Measurements from ENCODE around the gene EFNA4.

The EFNA4 gene

DNA sequence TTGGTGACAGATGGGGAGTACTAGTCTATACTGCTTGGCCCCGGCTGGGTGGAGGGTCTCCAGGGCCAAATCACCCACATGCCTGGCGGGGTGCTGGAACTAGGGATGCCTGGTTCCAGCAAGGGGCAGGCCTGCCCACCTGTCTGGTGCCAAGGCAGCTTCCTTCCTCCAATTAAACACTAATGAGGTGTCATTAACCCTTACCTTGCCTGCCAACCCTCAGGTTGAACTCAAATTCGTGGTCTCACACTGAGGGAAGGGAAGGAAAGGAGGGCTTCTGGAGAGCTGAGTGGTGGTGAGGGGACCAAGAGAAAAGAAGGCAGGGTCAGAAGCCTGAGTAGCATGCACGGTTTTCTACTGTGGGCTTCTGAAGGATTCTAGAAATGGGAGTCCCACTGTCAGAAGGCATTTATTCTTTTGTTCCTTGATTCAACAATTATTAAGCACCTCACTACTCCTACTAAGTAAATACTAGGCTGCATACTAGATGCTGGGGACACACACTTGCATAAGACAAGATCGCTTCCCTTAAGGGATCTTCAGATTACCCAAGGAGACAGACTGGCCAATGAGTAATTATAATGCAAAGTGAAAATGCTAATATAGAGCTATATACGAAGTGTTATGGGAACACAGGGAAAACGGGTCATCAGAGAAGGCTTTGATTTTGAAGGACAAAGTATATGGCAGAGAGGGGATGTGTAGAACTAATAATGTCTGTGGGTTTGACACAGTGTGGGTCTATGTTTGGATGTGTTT is 9.2 kb downstream of the EFNA4 start:
- no peak overlapping the region for H2AFZ ChIP-seq (ENCODE audit: low read depth, low read length)

DNA sequence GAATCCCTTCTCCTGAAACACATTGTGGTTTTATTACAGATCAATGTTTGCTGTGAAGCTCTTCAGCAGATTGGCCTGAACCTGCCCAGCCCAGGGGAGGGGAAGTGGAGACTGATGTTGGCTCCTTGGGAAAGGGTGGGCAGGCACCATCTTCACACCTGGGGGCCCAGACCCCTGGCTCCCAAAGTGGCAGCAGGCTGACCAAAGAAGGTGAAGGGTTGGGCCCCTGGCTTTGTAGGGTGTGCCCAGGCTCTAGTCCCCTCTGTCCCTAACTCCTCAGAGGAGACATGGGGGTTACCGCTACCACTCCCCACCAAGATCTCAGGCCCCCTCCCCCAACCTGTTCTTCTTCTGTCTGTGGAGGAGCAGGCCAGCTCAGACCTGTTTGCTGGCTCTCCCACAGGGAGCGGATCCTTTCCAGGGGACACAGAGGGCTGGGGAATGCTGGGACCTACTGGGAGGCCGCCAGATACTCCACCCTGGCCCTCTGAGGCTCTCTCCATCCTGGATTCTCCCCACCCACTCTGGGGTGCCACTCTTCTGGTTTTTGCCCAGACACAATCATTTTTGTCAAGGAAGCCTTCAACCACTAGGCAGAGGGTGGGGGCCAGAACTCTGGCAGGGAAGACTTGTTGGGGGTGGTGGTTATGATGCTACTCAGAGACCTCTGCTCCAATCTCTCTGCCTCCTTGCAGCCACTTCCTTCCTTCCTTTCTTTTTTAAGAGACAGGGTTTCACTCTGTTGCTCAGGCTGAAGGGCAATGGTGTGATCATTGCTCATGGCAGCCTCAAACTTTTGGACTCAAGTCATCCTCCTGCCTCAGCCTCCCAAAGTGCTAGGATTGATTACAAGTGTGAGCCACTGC is 10.1 kb downstream of the EFNA4 start:
- no peak overlapping the region for H2BK120ac ChIP-seq (ENCODE audit: low read depth, low read length)
- H4K8ac ChIP-seq (ENCODE audit: low read length): no peak overlapping the region
- peaks cover 2% of the 10 kb centered on the region for H3K79me1 ChIP-seq (replicated peaks; ENCODE audit: low read length, poor library complexity, severe bottlenecking)
- H3K4me2 ChIP-seq (ENCODE audit: low read length, poor library complexity, severe bottlenecking): no peak overlapping the region
- no peak overlapping the region for H2BK15ac ChIP-seq (ENCODE audit: low read depth, poor library complexity, severe bottlenecking)
- H3K27me3 ChIP-seq (ENCODE audit: control insufficient read depth in 1 of 2, insufficient read depth in 1 of 2, low read length in 2 of 2): peaks cover 20 to 58% of the 10 kb centered on the region in 2 experiments
- H3K27ac ChIP-seq (ENCODE audit: low read length, poor library complexity, severe bottlenecking): no peak overlapping the region
- no peak overlapping the region for H4K91ac ChIP-seq (ENCODE audit: low read length)
- H3K9me3 ChIP-seq (ENCODE audit: control insufficient read depth, low read length): no peaks in the 10 kb centered on the region
- H2BK12ac ChIP-seq (ENCODE audit: low read length in 2 of 2): no peak overlapping the region
- peaks cover 2 to 15% of the 10 kb centered on the region in 2 experiments for H3K36me3 ChIP-seq (ENCODE audit: control insufficient read depth in 1 of 2, insufficient read depth in 2 of 2, low read depth in 1 of 2, low read length in 2 of 2)
- no peak overlapping the region for H3K9ac ChIP-seq (ENCODE audit: low read length)
- no peak overlapping the region for H3K4ac ChIP-seq (ENCODE audit: low read depth in 1 of 2, low read length in 2 of 2)
- DNase-seq: no peak
- H2AFZ ChIP-seq (ENCODE audit: low read depth, low read length): no peak overlapping the region
- no peak overlapping the region for H3K4me3 ChIP-seq (ENCODE audit: insufficient read depth in 1 of 2, low read depth in 1 of 2, low read length in 2 of 2)
- H3K18ac ChIP-seq (ENCODE audit: low read depth in 1 of 2, low read length in 2 of 2): no peak overlapping the region
- H3K4me1 ChIP-seq (ENCODE audit: control insufficient read depth, insufficient read depth, low read depth, low read length): peaks cover 20% of the 10 kb centered on the region
- H3K14ac ChIP-seq (ENCODE audit: low read length in 2 of 2): no peak overlapping the region
- no peak overlapping the region for H3K23ac ChIP-seq (ENCODE audit: low read length in 2 of 2)
- H2AK5ac ChIP-seq (ENCODE audit: low read length, severe bottlenecking): no peak overlapping the region
- WGBS: 94% methylated on average over 2 of the region's 3 CpGs
- H2BK5ac ChIP-seq (ENCODE audit: low read depth, low read length, poor library complexity, severe bottlenecking): no peak overlapping the region

More for the DNA sequence above, 9.2 kb downstream of the EFNA4 start:
- no peak overlapping the region for H3K14ac ChIP-seq (ENCODE audit: low read length in 2 of 2)
- peaks cover 3 to 23% of the 10 kb centered on the region in 2 experiments for H3K36me3 ChIP-seq (ENCODE audit: control insufficient read depth in 1 of 2, insufficient read depth in 2 of 2, low read depth in 1 of 2, low read length in 2 of 2)
- no peak overlapping the region for H3K23ac ChIP-seq (ENCODE audit: low read length in 2 of 2)
- no peak overlapping the region for H2AK5ac ChIP-seq (ENCODE audit: low read length, severe bottlenecking)
- H3K9me3 ChIP-seq (ENCODE audit: control insufficient read depth, low read length): no peaks in the 10 kb centered on the region
- no peak overlapping the region for H2BK15ac ChIP-seq (ENCODE audit: low read depth, poor library complexity, severe bottlenecking)
- 47% methylated on average over 6 of the region's 7 CpGs for WGBS
- H3K4ac ChIP-seq (ENCODE audit: low read depth in 1 of 2, low read length in 2 of 2): no peak overlapping the region
- H4K8ac ChIP-seq (ENCODE audit: low read length): no peak overlapping the region
- H3K79me1 ChIP-seq (replicated peaks; ENCODE audit: low read length, poor library complexity, severe bottlenecking): peaks cover 2% of the 10 kb centered on the region
- no peak overlapping the region for H2BK5ac ChIP-seq (ENCODE audit: low read depth, low read length, poor library complexity, severe bottlenecking)
- H3K27ac ChIP-seq (ENCODE audit: low read length, poor library complexity, severe bottlenecking): no peak overlapping the region
- H3K4me2 ChIP-seq (ENCODE audit: low read length, poor library complexity, severe bottlenecking): no peak overlapping the region
- H2BK12ac ChIP-seq (ENCODE audit: low read length in 2 of 2): no peak overlapping the region
- no peak overlapping the region for H4K91ac ChIP-seq (ENCODE audit: low read length)
- no peak overlapping the region for H3K18ac ChIP-seq (ENCODE audit: low read depth in 1 of 2, low read length in 2 of 2)
- H3K4me1 ChIP-seq (ENCODE audit: control insufficient read depth, insufficient read depth, low read depth, low read length): peaks cover 16% of the 10 kb centered on the region
- no peak overlapping the region for H2BK120ac ChIP-seq (ENCODE audit: low read depth, low read length)
- H3K9ac ChIP-seq (ENCODE audit: low read length): no peak overlapping the region
- no peak overlapping the region for H3K4me3 ChIP-seq (ENCODE audit: insufficient read depth in 1 of 2, low read depth in 1 of 2, low read length in 2 of 2)
- DNase-seq: no peak
- H3K27me3 ChIP-seq (ENCODE audit: control insufficient read depth in 1 of 2, insufficient read depth in 1 of 2, low read length in 2 of 2): peaks cover 17 to 54% of the 10 kb centered on the region in 2 experiments

DNA sequence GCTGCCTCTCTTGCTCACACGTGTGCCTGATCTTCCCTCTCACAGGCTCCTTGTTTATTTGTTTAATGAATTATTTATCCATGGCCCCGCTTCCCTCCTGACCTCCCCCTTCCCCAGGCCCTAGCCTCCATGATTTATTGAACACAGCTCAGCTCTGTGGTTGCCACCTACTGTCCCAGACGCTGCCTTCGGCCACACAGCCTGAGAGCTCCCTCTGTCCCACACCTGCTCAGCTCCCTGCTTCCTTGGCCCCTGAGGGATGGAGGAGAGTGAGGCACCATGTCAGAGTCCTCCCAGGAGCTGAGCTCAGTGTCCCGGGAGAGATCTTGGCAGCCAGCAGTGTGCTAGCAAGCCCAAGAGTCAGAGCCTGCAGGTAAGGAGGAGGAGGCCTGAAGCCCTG is 12.0 kb downstream of the EFNA4 start:
- H3K4me3 ChIP-seq (ENCODE audit: insufficient read depth in 1 of 2, low read depth in 1 of 2, low read length in 2 of 2): no peak overlapping the region
- no peak overlapping the region for H2BK15ac ChIP-seq (ENCODE audit: low read depth, poor library complexity, severe bottlenecking)
- WGBS: 48% methylated on average over 2 of the region's 5 CpGs
- H3K23ac ChIP-seq (ENCODE audit: low read length in 2 of 2): no peak overlapping the region
- H3K27ac ChIP-seq (ENCODE audit: low read length, poor library complexity, severe bottlenecking): no peak overlapping the region
- no peak for DNase-seq
- H4K8ac ChIP-seq (ENCODE audit: low read length): no peak overlapping the region
- no peak overlapping the region for H2AFZ ChIP-seq (ENCODE audit: low read depth, low read length)
- no peak overlapping the region for H3K9ac ChIP-seq (ENCODE audit: low read length)
- peaks cover 35 to 71% of the 10 kb centered on the region in 2 experiments for H3K27me3 ChIP-seq (ENCODE audit: control insufficient read depth in 1 of 2, insufficient read depth in 1 of 2, low read length in 2 of 2)
- H2BK120ac ChIP-seq (ENCODE audit: low read depth, low read length): no peak overlapping the region
- no peak overlapping the region for H2BK12ac ChIP-seq (ENCODE audit: low read length in 2 of 2)
- H3K18ac ChIP-seq (ENCODE audit: low read depth in 1 of 2, low read length in 2 of 2): no peak overlapping the region
- H2AK5ac ChIP-seq (ENCODE audit: low read length, severe bottlenecking): no peak overlapping the region
- no peak overlapping the region for H2BK5ac ChIP-seq (ENCODE audit: low read depth, low read length, poor library complexity, severe bottlenecking)
- H4K91ac ChIP-seq (ENCODE audit: low read length): no peak overlapping the region
- no peaks in the 10 kb centered on the region for H3K79me1 ChIP-seq (replicated peaks; ENCODE audit: low read length, poor library complexity, severe bottlenecking)
- H3K4me2 ChIP-seq (ENCODE audit: low read length, poor library complexity, severe bottlenecking): no peak overlapping the region
- peaks cover 33% of the 10 kb centered on the region for H3K4me1 ChIP-seq (ENCODE audit: control insufficient read depth, insufficient read depth, low read depth, low read length)
- H3K36me3 ChIP-seq (ENCODE audit: control insufficient read depth in 1 of 2, insufficient read depth in 2 of 2, low read depth in 1 of 2, low read length in 2 of 2): no peaks in the 10 kb centered on the region
- H3K9me3 ChIP-seq (ENCODE audit: control insufficient read depth, low read length): no peaks in the 10 kb centered on the region
- H3K14ac ChIP-seq (ENCODE audit: low read length in 2 of 2): no peak overlapping the region
- no peak overlapping the region for H3K4ac ChIP-seq (ENCODE audit: low read depth in 1 of 2, low read length in 2 of 2)

DNA sequence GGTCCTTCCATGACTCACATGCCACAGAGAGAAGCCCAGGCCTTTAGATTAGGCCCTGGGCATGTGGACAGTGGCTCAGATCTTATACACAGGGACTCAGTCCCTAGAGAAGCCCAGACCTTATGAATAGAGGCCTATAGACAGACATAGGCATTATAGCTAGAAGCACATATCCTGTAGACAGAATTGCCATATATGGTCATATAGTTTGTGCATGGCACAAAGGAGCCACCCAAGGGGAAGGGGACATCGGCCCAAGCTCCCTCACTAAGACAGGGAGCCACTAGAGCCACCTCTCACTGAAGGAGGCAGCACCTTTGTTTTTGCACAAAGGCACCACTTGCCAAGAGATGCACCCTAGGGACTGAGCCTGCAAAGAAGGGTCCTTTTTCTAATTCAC is 12.8 kb downstream of the EFNA4 start:
- H2AFZ ChIP-seq (ENCODE audit: low read depth, low read length): no peak overlapping the region
- H3K14ac ChIP-seq (ENCODE audit: low read length in 2 of 2): no peak overlapping the region
- no peak for DNase-seq
- no peak overlapping the region for H2BK15ac ChIP-seq (ENCODE audit: low read depth, poor library complexity, severe bottlenecking)
- WGBS: 78% methylated on average over 1 of the region's 1 CpG
- no peak overlapping the region for H2BK5ac ChIP-seq (ENCODE audit: low read depth, low read length, poor library complexity, severe bottlenecking)
- no peak overlapping the region for H3K18ac ChIP-seq (ENCODE audit: low read depth in 1 of 2, low read length in 2 of 2)
- H4K91ac ChIP-seq (ENCODE audit: low read length): no peak overlapping the region
- no peaks in the 10 kb centered on the region for H3K79me1 ChIP-seq (replicated peaks; ENCODE audit: low read length, poor library complexity, severe bottlenecking)
- H4K8ac ChIP-seq (ENCODE audit: low read length): no peak overlapping the region
- peaks cover 43 to 74% of the 10 kb centered on the region in 2 experiments for H3K27me3 ChIP-seq (ENCODE audit: control insufficient read depth in 1 of 2, insufficient read depth in 1 of 2, low read length in 2 of 2)
- no peak overlapping the region for H3K4me3 ChIP-seq (ENCODE audit: insufficient read depth in 1 of 2, low read depth in 1 of 2, low read length in 2 of 2)
- H3K23ac ChIP-seq (ENCODE audit: low read length in 2 of 2): no peak overlapping the region
- no peaks in the 10 kb centered on the region for H3K36me3 ChIP-seq (ENCODE audit: control insufficient read depth in 1 of 2, insufficient read depth in 2 of 2, low read depth in 1 of 2, low read length in 2 of 2)
- no peak overlapping the region for H3K9ac ChIP-seq (ENCODE audit: low read length)
- no peak overlapping the region for H3K4me2 ChIP-seq (ENCODE audit: low read length, poor library complexity, severe bottlenecking)
- no peak overlapping the region for H2BK12ac ChIP-seq (ENCODE audit: low read length in 2 of 2)
- no peaks in the 10 kb centered on the region for H3K9me3 ChIP-seq (ENCODE audit: control insufficient read depth, low read length)
- no peak overlapping the region for H2AK5ac ChIP-seq (ENCODE audit: low read length, severe bottlenecking)
- no peak overlapping the region for H3K27ac ChIP-seq (ENCODE audit: low read length, poor library complexity, severe bottlenecking)
- H3K4me1 ChIP-seq (ENCODE audit: control insufficient read depth, insufficient read depth, low read depth, low read length): peaks cover 32% of the 10 kb centered on the region
- H3K4ac ChIP-seq (ENCODE audit: low read depth in 1 of 2, low read length in 2 of 2): no peak overlapping the region
- no peak overlapping the region for H2BK120ac ChIP-seq (ENCODE audit: low read depth, low read length)

All from mesenchymal stem cell (in vitro differentiated cells and primary cell).